Measurements from ENCODE around the gene TCF4. TPM values are rescaled to one million over a fixed set of nuclear protein-coding genes. Genes with fewer than 3 reads are reported as not detected.
A peak's percentile ranks its signal among the peaks of the same experiment; 100 is the strongest.

TCF4 gene
- total RNA-seq, 1 donor from 2014 or later: 459 TPM

DNA sequence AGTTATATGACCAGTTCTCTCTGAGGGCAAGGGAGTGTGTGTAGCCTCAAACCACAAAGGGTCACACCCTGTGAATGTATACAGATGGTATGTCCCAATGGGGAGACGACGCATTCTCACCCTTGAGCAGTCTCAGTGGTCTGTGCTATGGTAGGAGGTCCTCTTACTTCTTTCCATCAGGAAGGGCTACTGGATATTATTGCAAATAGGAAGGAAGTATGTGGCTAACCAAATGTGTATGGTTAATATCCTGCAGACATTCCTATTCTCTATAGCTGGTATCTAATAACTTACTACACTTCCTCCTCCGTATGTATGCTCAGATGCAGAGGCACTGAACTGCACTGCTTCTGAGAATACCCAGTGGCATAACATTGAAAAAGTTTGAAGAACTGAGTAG lies 322.0 kb downstream of the TCF4 start:
- peak in 1 of 2 donors; percentile 51 for DNase-seq (ENCODE audit: low read depth in 2 of 2)

DNA sequence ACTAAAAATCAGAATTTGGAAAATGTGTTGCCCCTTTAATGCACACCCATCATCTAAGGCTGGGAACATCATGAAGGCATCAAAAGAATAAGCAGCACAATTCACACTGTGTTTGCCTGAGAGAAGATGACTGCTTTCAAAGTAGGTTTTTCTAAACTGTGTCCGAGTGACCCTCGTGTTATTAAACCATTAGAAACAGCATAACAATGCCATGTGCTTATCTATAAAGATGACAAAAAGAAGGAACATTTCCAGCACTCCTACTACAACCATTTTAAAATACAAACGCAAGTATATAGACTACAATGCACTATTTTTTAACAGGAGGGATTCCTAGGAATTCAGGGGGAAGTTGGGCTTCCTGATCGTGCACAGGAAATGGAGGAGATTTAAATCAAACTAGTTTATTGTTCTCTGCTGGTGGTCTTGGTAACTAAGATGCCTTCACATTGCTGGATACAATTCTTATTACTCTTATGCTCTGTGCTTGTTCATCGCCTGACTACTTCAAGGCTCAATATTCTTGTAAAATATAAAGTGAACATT lies 322.8 kb downstream of the TCF4 start:
- DNase-seq (ENCODE audit: low read depth in 2 of 2): peak in 1 of 2 donors; percentile 75

- peak; percentile 60 to 78 for DNase-seq (ENCODE audit: low read depth in 2 of 2)
Observed at GRCh38 chr18:55264108-55264507, 323.9 kb downstream of the TCF4 start.

DNA sequence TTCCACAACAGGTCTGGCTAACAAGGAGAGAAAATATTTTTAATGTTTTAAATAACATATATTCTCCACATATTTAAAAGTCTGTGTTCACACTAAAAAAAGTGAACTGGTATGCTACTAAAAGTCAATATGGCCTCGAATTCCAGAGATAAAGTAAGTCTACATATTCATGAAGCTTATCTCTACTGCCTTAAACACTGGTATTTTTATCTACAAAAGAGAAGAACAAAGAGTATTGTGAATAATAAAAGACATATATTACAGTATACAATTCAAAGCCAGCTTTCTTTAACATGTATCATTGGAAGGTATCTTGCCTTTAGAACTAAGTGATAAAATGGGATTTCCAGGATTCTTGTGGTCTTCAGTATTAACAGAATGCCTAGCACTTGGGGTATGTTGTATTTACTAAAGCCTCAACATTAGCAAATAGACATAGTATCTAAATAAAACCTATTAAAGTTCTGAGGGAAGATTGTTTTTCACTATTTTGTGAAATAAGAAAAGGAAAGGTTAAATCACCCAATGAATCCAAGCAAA lies 325.9 kb downstream of the TCF4 start:
- no peak for DNase-seq (ENCODE audit: low read depth in 2 of 2)

DNA sequence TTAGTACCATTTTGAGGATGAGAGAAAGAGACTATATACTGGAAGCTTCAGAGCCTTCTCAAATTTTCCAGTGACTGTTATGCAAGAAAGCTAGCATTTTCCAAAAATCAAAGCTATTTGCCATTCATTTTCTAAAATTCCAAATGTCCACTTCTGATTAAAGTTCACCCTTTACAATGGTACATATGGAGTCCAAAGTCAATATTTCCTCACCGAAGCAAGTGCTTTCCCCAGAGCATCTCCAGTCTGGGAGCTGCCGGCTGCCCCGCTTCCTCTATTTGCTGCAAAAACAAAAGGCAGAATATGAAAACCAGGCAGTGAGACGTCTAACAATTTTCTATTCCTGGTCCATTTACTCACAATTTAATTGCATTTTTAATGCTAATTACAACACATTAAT lies 326.7 kb downstream of the TCF4 start:
- DNase-seq (ENCODE audit: low read depth in 2 of 2): no peak

DNA sequence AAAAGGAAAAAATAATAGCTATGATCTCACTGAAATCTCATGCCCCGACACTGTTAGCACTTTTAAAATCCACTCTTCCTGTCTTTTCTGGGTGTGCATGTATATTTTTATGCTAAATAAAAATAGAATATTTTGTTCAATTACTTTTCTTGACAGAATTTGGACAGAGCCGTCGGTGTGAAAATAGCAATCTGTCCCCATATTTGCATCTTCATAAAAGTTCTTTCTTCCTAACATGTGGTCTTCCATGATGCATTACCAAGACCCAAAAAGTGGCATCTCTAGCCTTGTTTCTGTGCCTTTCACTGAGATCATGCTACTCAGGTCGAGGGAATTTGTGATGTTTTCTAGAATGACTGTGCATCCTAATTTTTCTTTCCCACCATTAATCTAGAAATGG lies 329.9 kb downstream of the TCF4 start:
- DNase-seq (ENCODE audit: low read depth in 2 of 2): no peak

DNA sequence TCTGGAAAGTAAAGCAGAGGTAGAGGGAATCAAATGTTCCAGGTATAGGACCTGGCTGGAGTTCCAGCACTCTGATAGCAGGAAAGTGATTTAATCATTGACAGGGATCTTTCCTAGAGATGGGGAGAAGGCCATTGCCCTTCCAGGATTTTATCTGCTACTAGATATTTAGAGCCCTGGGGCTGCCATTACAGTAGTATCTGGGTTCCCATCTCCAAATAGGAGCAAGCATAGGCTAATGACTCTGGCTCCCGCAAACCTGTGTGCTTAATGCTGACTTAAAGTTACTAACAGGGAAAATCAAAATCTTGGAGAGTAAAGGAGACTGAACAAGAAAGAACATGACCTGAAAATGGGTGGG lies 331.1 kb downstream of the TCF4 start:
- no peak for DNase-seq (ENCODE audit: low read depth in 2 of 2)

GRCh38 chr18:55256226-55256928 lies 331.6 kb downstream of the TCF4 start:
- peak in 1 of 2 donors; percentile 57 for DNase-seq (ENCODE audit: low read depth in 2 of 2)

DNA sequence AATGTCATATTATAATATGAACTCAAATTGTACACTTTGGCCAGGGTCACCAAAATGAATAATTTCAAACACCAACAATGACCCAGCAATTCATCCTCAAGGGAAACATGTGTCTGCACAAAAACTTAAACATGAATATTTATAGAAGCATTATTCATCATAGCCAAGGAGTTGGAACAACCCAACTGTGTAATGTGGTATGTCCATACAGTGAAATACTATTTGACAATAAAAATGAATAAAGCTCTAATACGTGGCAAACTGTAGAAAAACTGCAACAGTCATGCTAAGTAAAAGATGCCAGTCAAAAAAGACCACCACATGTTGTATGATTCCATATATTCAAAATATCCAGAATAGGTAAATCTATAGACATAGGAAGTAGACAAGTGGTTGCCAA lies 334.2 kb downstream of the TCF4 start:
- no peak for DNase-seq (ENCODE audit: low read depth in 2 of 2)

DNA sequence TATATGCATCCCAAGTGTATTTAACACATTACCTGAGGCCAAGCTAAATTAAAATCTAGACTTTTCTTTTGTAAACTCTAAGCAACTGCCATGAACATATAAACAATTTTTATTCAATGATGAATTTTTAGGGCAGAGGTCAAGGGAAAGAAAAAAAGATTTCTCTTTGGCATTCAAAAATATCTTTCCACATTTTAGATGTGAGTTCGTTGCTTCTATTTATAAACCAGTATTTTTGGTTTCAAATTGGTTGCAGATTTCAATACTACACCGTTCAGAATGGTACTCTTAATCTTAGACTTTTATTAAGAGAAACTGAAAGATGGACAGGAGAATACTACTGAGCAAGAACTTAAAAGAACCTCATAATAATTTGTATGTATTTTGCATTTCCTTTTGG lies 335.1 kb downstream of the TCF4 start:
- DNase-seq (ENCODE audit: low read depth in 2 of 2): no peak

DNA sequence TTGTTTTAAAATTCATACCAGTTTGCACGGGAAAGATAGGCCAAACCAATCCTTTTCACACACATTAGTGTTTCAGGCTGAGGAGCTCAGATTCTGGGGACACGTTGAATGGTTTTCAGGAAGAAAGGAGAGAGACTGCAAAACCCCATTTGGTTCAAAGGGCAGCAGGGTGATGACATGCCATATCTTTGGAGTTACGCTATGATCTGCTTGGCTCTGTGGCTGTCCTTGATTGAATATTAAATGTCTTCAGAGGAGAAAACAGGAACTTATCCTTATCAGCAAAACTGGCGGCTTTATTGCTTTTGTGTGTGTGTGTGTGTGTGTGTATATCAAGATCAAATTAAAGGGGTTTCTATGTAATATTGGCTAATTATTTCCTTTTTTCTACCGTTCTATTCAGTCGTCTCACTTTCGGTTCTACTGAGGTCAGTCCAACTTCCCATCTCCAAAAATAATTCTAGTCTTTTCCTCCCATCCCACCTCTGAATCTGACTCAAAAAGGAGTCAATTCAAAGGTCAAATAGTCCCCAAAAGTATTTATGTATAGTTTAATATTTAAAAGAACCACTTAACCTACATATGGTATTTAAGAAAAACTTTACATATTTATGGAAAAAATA lies 335.8 kb downstream of the TCF4 start:
- peak in 1 of 2 donors; percentile 80 for DNase-seq (ENCODE audit: low read depth in 2 of 2)

- peak; percentile 89 to 91 for DNase-seq (ENCODE audit: low read depth in 2 of 2)
Observed at GRCh38 chr18:55251254-55251971, 336.6 kb downstream of the TCF4 start.

GRCh38 chr18:55250768-55251173 lies 337.2 kb downstream of the TCF4 start:
- peak in 1 of 2 donors; percentile 60 for DNase-seq (ENCODE audit: low read depth in 2 of 2)

- DNase-seq (ENCODE audit: low read depth in 2 of 2): no peak
Observed at GRCh38 chr18:55249550-55249949, 338.4 kb downstream of the TCF4 start.

GRCh38 chr18:55248495-55248894 lies 339.5 kb downstream of the TCF4 start:
- DNase-seq (ENCODE audit: low read depth in 2 of 2): no peak

DNA sequence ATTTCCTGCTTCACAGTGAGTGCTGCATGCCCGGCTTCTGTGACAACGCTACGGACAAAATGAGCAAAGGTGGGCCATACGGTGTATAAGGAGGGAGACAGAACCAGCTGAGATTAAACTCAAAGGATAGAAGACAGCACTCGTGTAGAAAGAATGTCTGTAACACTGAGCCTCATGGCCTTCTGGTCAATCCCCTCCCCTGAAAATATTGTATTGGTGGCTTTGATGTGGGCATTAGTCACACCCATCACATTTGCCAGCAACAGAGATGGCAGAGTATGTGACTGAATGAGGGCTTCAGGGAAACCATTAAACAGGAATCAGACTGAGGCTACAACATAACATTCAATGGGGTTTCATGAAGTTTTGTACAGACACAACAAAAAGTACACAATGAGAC lies 341.0 kb downstream of the TCF4 start:
- DNase-seq (ENCODE audit: low read depth in 2 of 2): no peak

DNA sequence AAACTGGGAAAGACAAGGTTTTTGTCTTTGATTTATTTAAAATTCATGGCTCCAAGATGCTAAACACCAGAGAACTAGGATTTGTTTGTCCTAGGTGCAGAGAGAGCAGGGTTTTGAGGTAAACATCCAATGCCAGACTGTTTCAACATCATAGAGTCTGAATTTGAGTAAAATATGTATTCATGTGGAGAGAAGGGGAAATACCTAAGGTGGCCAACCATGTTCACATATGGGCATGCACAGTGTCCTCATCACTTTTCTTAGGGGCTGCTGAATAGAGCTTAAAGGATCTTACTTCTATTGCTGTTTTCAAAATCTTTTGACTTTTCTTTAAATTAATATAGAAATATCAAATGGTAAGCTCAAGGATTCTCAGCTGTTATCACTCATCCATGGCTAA lies 341.7 kb downstream of the TCF4 start:
- no peak for DNase-seq (ENCODE audit: low read depth in 2 of 2)

DNA sequence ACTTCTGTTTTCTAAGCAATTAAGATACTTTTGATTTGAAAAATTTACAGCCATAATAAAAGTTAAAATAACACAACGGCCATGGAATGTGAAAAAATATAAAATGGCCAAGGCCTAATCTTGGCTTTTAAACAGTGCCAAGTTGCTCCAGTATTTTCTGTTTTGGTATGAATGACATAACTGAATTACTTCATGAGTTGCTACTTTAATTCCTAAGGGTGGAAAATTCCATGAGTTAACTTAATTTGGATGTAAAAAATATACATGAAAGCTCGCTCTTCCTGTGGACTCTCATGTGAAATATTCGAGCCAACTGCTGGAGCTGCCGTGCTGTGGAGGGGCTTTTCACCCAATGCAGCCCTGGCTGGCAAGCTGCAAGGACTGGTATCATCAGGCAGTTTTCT lies 342.8 kb downstream of the TCF4 start:
- DNase-seq (ENCODE audit: low read depth in 2 of 2): peak in 1 of 2 donors; percentile 41

DNA sequence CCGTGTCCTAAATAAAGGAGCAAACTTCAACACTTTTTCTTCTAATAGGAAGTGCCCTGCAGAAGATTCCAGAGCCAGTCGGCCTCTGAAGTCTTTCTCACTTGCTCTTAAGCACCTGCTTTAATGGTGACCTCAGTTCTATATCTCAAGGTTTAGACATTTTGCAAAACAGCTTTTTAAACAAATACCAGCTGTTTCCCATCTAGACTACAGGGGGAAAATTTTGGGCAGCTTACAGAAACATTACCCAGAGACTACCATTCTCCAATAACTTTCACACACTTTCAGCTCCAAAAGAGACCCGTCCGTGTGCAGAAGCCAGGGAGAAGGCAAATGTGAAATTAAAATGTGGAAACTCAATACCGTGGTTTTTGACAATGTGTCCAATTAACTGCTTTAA lies 343.4 kb downstream of the TCF4 start:
- DNase-seq (ENCODE audit: low read depth in 2 of 2): peak in 1 of 2 donors; percentile 55

- peak in 1 of 2 donors; percentile 85 for DNase-seq (ENCODE audit: low read depth in 2 of 2)
Observed at GRCh38 chr18:55243857-55244256, 344.1 kb downstream of the TCF4 start.

GRCh38 chr18:55243255-55243654 lies 344.7 kb downstream of the TCF4 start:
- no peak for DNase-seq (ENCODE audit: low read depth in 2 of 2)

- no peak for DNase-seq (ENCODE audit: low read depth in 2 of 2)
Observed at GRCh38 chr18:55240978-55241377, 347.0 kb downstream of the TCF4 start.

Data from dermis microvascular lymphatic vessel endothelial cell (primary cell).